Measurements from ENCODE around the gene RNF213.

- TF ChIP-seq CTCF (IDR thresholded peaks at IDR 0.05; ENCODE audit: insufficient read depth, low read length), result no peak
- no peak for TF ChIP-seq POLR2AphosphoS5 (IDR thresholded peaks at IDR 0.05; ENCODE audit: low read depth)
- TF ChIP-seq SPI1 (IDR thresholded peaks at IDR 0.05; ENCODE audit: borderline replicate concordance, low read depth), result no peak
Measured at GRCh38 chr17:80385046-80385445, 124.4 kb downstream of the RNF213 start.
